HL-60/S4 treated with phorbol 12-myristate 13-acetate at 8.2 ng/mL for 4 days and 3 days (cell line): ENCODE measurements around the gene CAMK4.

Source experiments
- in situ Hi-C: fragments of 300-500 bp; cut with MboI; formaldehyde crosslinking; loops from 2 replicates; pipeline ENCODE4 v1.15.0; 2022; ENCODE audit warnings: low sequenced_read_pairs

The CAMK4 gene

DNA sequence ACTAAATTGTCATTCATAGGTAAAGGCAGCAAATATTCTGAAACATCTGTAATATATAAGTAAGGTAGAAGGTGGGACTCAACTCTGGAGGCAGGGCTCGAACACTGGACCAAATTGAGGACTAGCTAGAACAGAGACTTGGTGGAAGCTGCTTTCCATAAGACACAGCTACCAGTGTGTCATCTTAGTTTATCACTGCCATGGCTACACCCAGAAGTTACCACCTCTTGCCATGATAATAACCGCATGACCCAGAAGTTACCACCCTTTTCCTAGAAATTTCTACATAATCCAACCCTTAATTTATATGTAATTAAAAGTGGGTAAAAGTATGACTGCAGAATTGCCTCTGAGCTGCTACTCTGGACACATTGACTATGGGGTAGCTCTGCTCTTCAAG lies 188.4 kb downstream of the CAMK4 start:
- in situ Hi-C loops = no loop called here

DNA sequence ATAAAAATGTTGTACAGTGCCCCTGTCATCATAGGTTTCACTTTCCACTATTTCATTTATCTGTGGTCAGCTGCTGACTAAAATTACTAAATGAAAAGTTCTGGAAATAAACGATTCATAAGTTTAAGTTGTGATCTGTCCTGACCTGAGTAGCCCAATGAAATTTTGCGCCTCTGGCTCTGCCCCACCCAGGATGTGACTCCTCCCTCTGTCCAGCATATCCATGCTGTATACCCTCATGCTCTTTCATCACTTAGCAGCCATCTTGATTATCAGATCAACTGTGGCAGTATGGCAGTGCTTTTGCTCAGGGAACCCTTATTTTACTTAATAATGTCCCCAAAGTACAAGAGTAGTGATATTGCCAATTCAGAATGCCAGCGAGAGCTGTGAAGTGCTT lies 190.9 kb downstream of the CAMK4 start:
- in situ Hi-C loops = no loop called here

DNA sequence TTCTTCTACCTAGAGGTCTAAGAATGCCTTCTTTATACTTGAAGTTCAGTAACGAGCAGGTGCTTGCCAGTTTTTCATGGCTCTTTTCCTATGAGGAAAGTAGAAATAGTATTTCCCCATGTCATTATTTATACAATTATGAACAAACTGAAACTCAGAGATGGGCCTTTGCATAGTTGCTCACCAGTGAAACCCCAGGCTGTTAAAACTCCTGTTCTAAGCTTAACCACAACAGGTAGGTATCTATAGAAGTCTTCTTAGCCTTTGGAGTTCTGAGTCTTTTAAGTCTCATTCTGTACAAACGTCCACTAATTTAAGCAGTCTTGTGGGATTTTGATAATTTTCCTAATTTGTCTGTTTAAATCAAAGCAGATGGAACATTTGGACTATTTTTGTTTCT lies 198.1 kb downstream of the CAMK4 start:
- in situ Hi-C loops = no loop called here

DNA sequence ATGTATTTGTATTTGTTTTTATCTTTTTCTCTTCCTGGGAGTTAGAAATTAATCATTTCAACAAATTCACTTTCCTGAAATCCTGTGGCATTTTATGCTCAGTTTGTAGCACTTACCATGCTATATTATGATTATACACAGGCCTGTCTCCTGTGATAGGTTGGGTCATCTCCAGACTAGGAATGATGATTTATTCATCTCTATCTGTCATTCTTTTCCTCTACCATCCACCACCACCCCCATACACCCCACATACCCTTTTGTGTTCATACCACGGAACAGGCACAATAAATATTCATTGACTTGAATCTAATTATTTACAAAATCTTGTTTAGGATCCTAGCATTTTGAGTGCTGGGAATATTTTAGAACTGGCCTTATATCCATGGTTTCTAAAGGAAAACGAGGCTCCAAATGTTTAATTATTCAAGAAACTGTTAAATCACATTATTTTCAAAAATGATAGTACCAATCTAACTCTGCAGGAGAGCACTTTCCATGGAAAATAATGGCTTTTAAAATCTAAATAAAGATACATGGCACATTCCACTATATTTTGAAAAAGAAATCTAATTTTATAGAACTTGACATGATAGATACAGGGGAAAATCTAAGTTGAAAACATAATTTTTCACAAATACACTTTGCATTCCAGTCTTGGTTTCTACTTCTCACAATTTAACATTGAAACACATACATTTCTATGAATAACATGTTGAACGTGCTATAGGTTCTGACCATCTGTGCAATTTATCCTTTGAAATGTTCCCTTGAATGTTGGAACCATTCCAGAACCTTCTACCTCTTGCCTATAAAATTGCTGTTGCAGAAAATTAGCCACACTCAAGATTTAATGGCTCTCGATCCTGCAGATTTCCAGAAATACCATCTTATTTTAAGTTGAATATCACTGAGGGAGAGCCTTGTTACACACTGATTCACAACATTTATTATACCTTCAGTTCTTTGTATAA lies 198.8 kb downstream of the CAMK4 start:
- in situ Hi-C loops = no loop called here

DNA sequence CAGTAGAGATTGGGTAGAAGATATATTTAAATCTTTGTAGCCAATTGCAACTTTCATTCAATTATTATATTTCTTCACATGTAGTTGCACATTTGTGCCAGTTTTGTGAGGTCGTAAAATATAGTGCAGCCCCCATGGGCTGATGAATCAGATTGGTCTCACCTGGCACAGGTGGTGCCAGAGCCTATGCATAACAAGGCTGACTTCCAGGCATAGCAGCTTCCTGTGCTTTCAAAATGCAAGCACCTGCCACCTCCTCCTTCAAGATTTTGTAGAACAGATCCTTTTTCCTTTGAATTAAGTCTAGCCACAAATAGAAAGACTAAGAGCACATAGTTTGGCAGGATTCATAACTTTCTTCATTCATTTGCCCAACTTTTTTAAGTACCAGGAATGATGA lies 201.0 kb downstream of the CAMK4 start:
- in situ Hi-C loops = no loop called here

DNA sequence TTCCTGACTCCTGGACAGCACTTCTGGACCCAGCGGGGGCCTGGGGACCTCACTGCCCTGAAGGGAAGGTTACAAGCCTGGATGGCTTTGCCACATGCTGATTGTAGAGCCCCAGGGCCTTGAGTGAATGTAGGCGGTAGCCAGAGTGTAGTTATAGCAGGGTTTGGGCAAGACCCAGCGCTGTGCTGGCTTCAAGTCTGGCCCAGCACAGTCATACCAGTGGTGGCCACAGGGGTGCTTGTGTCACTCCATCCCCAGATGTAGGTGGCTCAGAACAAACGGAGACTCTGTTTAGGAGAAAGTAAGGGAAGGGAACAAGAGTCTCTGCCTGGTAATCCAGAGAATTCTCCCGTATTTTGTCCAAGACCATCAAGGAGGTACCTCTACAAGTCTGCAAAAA lies 203.6 kb downstream of the CAMK4 start:
- in situ Hi-C loops = no loop called here

DNA sequence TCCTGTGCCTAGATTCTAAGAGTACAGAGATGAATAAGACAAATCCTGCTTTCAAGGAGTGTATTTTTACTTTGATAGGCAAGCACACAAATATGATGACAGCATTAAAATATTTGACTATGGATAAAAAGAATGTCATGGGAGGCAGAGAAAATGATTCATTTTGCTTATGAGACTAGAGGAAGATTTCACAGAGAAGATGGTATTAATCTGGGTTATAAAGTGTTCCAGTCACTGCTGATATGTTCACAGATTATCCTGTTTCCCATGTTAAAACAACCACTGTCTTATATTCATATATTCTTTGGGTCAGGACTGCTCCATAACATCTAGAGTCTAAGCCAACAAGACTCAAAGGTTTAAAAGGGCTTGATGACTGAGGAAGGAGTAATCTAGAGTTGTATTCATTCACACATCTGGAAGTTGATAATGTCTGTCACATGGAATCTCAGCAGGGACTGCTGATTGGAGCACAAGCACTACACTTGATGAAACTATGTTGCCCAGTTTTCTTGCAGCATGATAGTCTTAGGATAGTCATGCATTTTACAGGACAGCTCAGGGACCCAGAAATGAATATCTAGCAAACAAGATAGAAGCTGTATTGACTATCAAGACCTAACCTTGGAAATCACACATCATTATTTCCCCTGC lies 208.8 kb downstream of the CAMK4 start:
- in situ Hi-C loops = no loop called here

DNA sequence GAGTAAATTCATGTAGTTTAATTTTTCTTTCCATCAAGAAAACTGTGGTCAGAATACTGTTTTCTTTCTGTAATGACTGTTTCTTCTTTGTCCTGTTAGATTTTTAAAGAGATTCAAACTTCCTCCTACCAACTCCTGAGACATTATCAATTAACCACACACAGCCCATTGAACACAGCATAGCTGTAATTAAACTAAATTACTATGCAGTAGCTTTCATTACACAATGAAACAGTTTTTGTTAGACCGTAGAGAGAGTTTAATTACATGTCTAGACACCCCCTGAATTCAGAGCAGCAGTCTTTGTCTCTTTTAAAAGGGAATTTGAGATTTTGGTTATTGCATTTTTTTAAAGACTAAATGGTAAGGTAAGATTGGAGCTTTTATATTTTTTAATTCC lies 210.6 kb downstream of the CAMK4 start:
- in situ Hi-C loops = no loop called here

DNA sequence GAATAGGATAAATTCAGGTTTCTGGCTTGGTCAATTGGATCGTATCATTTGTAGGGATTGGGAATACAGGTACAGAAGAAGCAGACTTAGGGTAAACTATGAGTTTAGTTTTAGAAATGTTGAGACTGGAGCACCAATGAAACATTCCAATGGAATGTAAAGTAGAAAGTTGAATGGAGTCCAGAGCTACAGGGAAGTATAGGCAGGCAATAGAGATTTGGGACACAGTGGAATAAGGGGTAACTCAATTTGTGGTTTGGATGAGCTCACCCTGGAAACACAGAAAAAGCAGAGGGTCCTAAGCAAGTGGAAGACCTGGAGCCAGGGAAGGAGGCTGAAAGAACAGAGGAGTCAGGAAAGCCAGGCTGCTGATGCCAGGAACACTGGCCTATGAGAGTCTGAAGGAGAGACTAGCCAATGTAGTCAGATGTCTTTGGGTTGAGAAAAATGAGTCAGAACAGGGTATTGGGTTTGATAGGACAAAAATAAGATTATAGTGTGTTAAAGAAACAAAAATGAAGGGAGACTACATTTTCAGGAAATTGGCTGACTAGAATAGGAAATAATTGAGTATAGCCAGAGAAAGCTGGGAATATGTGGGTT lies 215.4 kb downstream of the CAMK4 start:
- in situ Hi-C loops = no loop called here

DNA sequence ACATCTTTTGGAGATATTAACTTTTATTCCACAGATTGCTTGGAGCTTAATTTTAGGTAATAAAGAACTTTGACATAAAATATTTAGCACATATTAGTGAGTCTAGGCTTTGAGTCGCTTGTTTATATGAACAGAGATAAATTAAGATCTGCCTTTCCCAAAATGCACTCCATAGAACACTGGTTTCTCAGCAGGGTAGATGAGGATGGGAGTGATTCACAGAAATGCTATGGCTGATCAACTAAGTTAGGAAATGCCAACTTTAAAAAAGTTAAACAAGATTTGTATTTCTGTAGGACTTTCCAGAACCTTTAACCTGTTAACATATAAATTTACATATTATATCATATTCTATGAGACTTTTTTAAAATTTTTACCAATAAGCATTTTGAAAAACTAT lies 222.9 kb downstream of the CAMK4 start:
- in situ Hi-C loops = no loop called here

DNA sequence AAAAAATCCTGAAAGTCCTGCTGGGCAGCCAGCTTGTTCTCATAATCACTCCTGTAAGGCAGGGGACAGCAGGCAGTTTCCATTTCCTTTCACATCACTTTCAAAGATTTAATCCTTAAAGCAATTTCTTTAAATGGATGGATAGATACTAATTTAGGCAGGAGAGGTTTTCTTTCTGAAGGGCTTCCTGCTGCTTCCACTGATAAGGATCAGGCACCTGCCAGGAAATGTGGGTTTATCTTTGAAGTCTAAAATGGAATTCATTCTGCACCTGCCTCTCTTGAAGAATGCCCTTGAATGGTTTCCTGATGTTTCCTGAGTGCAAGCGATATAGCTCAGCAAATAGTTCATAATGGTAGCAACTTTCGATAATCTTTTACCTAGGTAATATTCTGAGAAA lies 223.6 kb downstream of the CAMK4 start:
- in situ Hi-C loops = no loop called here

DNA sequence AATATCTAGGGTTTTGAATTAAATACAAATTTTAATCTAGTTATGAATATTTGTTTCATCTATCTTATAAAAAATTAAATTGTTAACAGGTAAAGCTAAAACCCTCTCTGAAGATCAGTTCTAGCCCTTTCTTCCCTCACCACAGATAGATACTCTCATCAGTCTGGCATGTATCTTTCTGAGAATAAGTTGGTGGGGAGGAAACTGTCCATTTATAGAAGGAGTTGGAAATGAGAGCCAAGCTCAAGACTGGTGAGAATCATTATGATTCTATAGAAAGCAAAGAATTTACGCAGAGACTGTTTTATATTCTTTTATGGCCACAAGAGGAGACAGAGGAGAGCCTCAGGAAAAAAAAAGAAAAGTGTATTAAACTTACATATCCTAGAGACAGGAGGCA lies 229.1 kb downstream of the CAMK4 start:
- in situ Hi-C loops = no loop called here

DNA sequence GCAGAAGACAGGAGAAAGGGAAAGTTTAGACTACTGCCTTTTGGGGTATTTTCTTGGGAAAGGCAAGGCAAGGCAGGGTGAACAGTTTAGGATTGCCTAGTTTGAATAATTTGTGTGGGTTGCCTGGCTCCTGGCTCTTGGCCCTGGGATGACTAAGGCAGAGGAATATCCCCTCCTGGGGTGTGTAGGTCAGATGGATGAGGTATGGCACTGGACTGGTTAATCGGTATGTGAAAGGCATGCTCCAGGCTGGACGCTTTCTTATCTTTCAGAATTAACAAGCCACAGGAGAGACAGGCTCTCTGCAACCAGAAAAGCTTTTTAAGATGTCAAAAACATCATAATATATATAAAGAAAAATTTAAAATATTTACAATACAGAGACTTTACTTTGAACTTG lies 229.6 kb downstream of the CAMK4 start:
- in situ Hi-C loops = no loop called here

DNA sequence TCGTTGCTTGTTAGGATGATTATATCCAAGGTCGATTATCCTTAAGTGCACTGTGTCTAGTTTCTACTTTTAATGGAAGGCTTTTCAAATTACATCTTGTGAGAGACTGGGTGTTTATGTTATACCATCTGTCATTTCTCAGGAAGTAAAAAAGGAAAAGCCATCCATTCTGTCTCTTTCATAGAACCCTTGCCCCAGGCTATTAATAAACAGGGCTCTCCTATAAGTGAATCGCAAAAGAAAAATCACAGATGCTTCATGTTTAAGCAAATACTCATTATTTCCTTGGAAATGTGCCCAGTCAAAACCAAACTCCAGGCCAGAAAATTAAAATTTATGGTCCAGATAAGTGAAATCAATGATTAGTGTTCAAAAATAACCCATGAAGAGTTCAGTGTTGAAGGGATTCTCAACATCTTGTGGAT lies 230.0 kb downstream of the CAMK4 start:
- in situ Hi-C loops = no loop called here

DNA sequence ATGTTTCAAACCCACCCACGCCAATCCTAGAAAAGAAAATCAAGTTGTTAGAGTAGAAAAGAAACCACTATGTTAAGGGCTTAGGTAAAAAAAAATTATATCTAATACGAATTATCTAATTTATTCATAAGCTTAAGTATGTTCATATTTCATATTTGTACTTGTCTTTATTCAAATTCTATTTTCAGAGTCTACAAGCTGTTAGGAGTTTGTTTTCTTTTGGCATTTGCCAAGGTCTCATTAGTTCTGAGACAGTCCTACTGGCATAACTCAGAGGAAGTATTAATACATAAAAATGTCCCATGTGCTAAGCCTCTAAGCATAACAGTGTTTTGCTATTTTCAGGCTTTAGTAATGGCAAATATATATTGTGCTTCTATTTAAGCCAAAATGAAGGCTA lies 230.6 kb downstream of the CAMK4 start:
- in situ Hi-C loops = no loop called here

DNA sequence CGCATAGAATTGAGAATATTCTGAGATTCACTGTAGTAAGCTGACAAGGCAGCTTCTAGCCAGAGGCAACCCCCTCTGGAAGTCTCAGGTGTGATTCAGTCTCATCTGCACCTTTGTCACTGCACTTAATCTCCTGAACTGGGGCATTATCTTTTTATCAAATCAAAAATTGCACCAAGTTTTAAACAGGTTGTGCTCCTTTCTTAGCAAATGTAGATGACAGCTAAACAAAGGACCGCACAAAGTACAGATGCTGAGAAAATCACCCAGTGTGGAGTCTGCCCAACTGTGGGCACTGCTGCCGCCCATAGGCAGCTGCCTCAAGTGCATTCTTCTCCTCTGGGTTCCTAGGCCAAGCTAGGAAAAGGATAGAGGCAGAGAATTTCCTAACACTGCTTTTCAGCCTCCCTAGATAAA lies 237.1 kb downstream of the CAMK4 start:
- in situ Hi-C loops = no loop called here

DNA sequence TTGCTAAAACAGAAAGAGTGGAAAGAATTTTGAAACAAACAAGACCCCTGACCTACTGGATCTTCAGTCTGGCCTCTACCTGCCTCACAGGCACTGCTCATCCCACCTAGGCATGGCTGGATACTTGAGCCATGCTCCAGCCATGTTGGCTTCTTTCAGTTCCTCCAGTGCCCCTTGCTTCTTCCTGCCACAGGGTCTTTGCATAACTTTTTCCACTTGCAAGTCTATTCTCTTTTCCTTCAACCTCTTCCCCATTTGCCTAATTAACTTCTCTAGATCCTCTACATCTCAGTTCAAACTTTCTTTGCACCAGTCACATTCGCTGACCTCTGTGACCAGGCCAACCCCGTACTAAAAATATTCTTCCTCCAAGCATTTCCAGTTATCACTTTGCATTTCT lies 237.8 kb downstream of the CAMK4 start:
- in situ Hi-C loops = no loop called here

DNA sequence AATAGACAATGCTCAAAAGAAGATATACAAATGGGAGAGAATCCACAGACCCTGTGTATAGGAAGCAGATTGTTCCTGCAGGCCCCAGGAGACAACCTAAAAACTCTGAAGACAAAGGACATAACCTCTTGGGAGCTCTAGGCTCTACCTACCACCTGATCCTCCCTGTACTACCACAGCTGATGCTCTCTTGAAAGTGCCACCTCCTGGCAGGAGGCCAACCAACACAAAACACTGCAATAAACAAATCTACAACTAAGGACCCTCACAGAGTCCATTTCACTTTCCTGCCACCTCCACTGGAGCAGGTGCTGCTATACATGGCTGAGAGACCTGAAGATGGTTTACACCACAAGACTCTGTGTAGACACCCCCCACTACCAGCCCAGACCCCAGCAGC lies 239.1 kb downstream of the CAMK4 start:
- in situ Hi-C loops = no loop called here

DNA sequence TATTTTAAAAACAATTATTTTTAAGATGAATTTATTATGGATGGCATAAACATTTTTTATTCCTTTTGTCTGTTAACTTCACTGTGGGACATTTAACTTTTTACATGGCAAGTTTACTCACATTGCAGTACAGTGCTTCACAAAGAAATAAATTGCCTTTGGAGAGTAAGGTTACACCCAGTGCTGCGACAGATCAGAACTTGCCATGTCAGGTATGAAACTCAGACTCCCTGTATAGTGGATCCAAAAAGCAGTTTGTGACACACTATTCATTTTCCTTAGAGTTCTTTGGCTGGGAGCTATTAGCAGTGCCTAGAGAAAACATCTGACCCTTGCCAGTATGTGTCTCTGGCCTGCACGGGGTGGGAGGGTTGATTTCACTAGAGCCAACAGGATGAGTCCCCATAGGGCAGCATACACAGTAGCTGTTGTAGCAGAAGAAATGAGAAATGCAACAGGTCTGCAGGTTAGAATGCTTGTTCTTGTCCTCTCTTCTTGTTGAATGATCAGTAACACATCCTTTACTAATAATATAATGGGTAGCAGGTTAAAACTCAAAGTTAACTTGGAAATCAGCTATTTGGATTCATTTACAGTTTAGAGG lies 245.2 kb downstream of the CAMK4 start:
- in situ Hi-C loops = no loop called here

DNA sequence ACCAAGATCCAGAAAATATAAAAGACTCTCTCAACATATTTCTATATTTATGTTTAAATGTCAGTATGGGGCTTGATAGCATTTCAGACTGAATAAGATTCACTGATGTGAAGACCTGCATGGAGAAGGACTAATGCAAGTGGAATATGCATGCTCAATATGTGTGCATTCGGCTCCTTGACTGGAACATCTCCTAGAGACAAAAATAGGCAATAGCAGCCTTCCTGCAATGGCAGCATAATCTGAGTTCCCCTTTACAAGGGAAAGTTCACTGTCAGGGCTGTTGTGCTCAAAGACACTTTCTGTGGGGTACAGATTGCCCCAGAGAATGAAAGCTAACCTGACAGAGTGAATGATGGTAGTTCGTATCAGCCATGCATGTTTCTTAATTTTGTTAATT lies 245.7 kb downstream of the CAMK4 start:
- in situ Hi-C loops = no loop called here

DNA sequence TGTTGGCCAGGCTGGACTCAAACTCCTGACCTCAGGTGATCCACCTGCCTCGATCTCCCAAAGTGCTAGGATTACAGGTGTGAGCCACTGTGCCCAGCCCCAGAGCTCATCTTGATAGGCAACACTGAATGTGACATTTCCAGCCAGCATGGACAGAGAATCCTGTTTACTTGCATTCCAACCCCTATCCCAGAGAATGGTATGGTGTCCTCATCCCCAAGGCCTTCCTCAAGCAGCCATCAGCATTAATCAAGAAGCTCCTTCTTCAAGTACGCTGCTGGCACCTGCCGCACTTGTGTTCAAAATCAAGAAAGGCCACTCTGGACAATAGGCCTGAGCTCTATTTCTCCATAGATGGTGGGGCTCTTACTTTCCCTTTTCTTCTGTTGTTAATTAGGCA lies 247.9 kb downstream of the CAMK4 start:
- in situ Hi-C loops = no loop called here

DNA sequence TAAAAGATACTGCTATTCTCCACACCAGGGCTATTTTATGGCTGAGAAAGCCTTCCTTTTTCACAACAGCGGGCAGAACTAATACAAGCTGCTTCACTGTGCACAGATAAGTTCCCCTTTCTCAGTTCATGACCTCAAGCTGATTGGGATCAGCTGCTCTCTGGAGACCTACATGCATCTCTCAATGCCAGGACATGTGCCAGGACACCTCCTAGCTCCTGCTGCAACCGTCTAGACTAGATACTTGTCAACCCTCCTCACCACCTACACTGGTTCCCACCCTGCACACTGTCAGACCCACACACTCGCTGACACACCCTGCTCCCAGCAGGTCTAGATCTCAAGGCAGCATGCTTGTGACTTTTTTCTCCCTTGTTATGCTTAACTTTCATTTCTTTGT lies 248.4 kb downstream of the CAMK4 start:
- in situ Hi-C loops = no loop called here
